ENCODE measurements around the gene GDNF. TPM values are rescaled to one million over a fixed set of nuclear protein-coding genes. Genes with fewer than 3 reads are reported as not detected.

GDNF gene
- total RNA-seq, 3 donors from 2014 or later: 0.64 to 17.3 (median 0.94) TPM

GRCh38 chr5:37776826-37777225, 63.0 kb downstream of the GDNF start:
- Histone ChIP-seq H3K4me3 (no peak overlapping the region), H3K9me3 (peaks cover 12% of the 10 kb centered on the region), H3K4me1 (ENCODE audit: low read depth) (no peaks in the 10 kb centered on the region), H3K36me3 (ENCODE audit: low read depth) (no peaks in the 10 kb centered on the region)
- peak in 2 of 3 donors; percentile 28 to 49 for DNase-seq
- intact Hi-C loops (cut with DNase I, micrococcal nuclease): no loop called here
- peak; percentile 34 for ATAC-seq
- TF ChIP-seq CTCF (IDR thresholded peaks at IDR 0.05): no peak

GRCh38 chr5:37774912-37775483, 64.8 kb downstream of the GDNF start:
- intact Hi-C loops (cut with DNase I, micrococcal nuclease): no loop called here
- H3K4me3 ChIP-seq: no peak overlapping the region
- ATAC-seq (no peak), DNase-seq (no peak)
- H3K4me1 ChIP-seq (ENCODE audit: low read depth): no peaks in the 10 kb centered on the region
- H3K9me3 ChIP-seq: peaks cover 12% of the 10 kb centered on the region
- H3K36me3 ChIP-seq (ENCODE audit: low read depth): no peaks in the 10 kb centered on the region
- no peak for TF ChIP-seq CTCF (IDR thresholded peaks at IDR 0.05)

GRCh38 chr5:37773809-37774208, 66.0 kb downstream of the GDNF start:
- intact Hi-C loops (cut with DNase I, micrococcal nuclease): no loop called here
- no peak for ATAC-seq
- Histone ChIP-seq H3K9me3 (peaks cover 12% of the 10 kb centered on the region), H3K4me1 (ENCODE audit: low read depth) (no peaks in the 10 kb centered on the region), H3K36me3 (ENCODE audit: low read depth) (no peaks in the 10 kb centered on the region), H3K4me3 (no peak overlapping the region)
- DNase-seq: no peak
- TF ChIP-seq CTCF (IDR thresholded peaks at IDR 0.05): no peak

- Histone ChIP-seq H3K4me3 (no peak overlapping the region), H3K36me3 (ENCODE audit: low read depth) (no peaks in the 10 kb centered on the region), H3K9me3 (peaks cover 12% of the 10 kb centered on the region), H3K4me1 (ENCODE audit: low read depth) (no peaks in the 10 kb centered on the region)
- no peak for TF ChIP-seq CTCF (IDR thresholded peaks at IDR 0.05)
- intact Hi-C loops (cut with DNase I, micrococcal nuclease): no loop called here
- ATAC-seq (no peak), DNase-seq (no peak)
Measured at GRCh38 chr5:37772255-37772654, 67.6 kb downstream of the GDNF start.

GRCh38 chr5:37771731-37772130, 68.1 kb downstream of the GDNF start:
- ATAC-seq (no peak), DNase-seq (no peak)
- intact Hi-C loops (cut with DNase I, micrococcal nuclease): no loop called here
- no peak overlapping the region for H3K4me3 ChIP-seq
- TF ChIP-seq CTCF (IDR thresholded peaks at IDR 0.05): no peak
- no peaks in the 10 kb centered on the region for H3K4me1 ChIP-seq (ENCODE audit: low read depth)
- no peaks in the 10 kb centered on the region for H3K36me3 ChIP-seq (ENCODE audit: low read depth)
- H3K9me3 ChIP-seq: peaks cover 12% of the 10 kb centered on the region

- intact Hi-C loops (cut with DNase I, micrococcal nuclease): no loop called here
- no peaks in the 10 kb centered on the region for H3K36me3 ChIP-seq (ENCODE audit: low read depth)
- TF ChIP-seq CTCF (IDR thresholded peaks at IDR 0.05): no peak
- no peak overlapping the region for H3K4me3 ChIP-seq
- H3K9me3 ChIP-seq: peaks cover 12% of the 10 kb centered on the region
- H3K4me1 ChIP-seq (ENCODE audit: low read depth): no peaks in the 10 kb centered on the region
- DNase-seq (no peak), ATAC-seq (no peak)
Measured at GRCh38 chr5:37771203-37771611, 68.6 kb downstream of the GDNF start.

Measured in mucosa of descending colon (tissue), 3 donors.